Sigmoid colon (tissue), 3 donors: ENCODE data around the gene SENP8.

Experiments used
- CTCF ChIP-seq, 4 experiments: fragments of 450-650 bp in 3 of 4; fragments of 200-600 bp in 1 of 4; IDR thresholded peaks; one replicate each; pipeline ENCODE4 v1.5.1; 2016 to 2019; ENCODE audit warnings: antibody characterized with exemption in 4 of 4, mild to moderate bottlenecking in 3 of 4, moderate library complexity in 2 of 4
- POLR2A ChIP-seq, 2 donors: fragments of 450-650 bp; IDR thresholded peaks; one replicate each; pipeline ENCODE4 v1.6.1; 2016; ENCODE audit warnings: antibody characterized with exemption in 2 of 2, mild to moderate bottlenecking in 2 of 2, moderate library complexity in 2 of 2

GRCh38 chr15:72172796-72173195, 54.6 kb downstream of the SENP8 start:
- TF ChIP-seq CTCF (IDR thresholded peaks at IDR 0.05) = no peak
- no peak for TF ChIP-seq POLR2A (IDR thresholded peaks at IDR 0.05)
